Activated CD8-positive, alpha-beta memory T cell treated with anti-CD3 and anti-CD28 coated beads, Interleukin-2, amount 50 U/mL, for 4 hours (primary cell): Measurements from ENCODE around the gene OSMR.
"Not testable (repeated sequence)": the region's sequence is repeated elsewhere in the genome, so short reads cannot be mapped to it uniquely, and the experiment has no call there.

Experiments
- DNase-seq: peaks from one replicate; pipeline ENCODE4 v3.0.0-alpha.2; 2020

Gene OSMR

GRCh38 chr5:38831909-38832308 lies 13.9 kb upstream of the OSMR start:
- no peak for DNase-seq

GRCh38 chr5:38832810-38833209 lies 13.0 kb upstream of the OSMR start:
- no peak for DNase-seq

GRCh38 chr5:38835887-38836286 lies 9.9 kb upstream of the OSMR start:
- no peak for DNase-seq

- no peak for DNase-seq
Measured at GRCh38 chr5:38837416-38837815, 8.4 kb upstream of the OSMR start.

- no peak for DNase-seq
Measured at GRCh38 chr5:38837932-38838331, 7.9 kb upstream of the OSMR start.

- DNase-seq = no peak
Measured at GRCh38 chr5:38843665-38844064, 2.1 kb upstream of the OSMR start.

GRCh38 chr5:38846379-38847011 lies 683 bp downstream of the OSMR start:
- DNase-seq = no peak

- no peak for DNase-seq
Measured at GRCh38 chr5:38847559-38848347, 1.9 kb downstream of the OSMR start.

- no peak for DNase-seq
Measured at GRCh38 chr5:38848637-38849036, 2.8 kb downstream of the OSMR start.

GRCh38 chr5:38851640-38852039 lies 5.8 kb downstream of the OSMR start:
- DNase-seq = not testable (repeated sequence)

- no peak for DNase-seq
Measured at GRCh38 chr5:38853753-38854470, 8.1 kb downstream of the OSMR start.

GRCh38 chr5:38854907-38855306 lies 9.1 kb downstream of the OSMR start:
- no peak for DNase-seq

- DNase-seq = no peak
Measured at GRCh38 chr5:38856660-38857059, 10.8 kb downstream of the OSMR start.

- no peak for DNase-seq
Measured at GRCh38 chr5:38858839-38859238, 13.0 kb downstream of the OSMR start.

GRCh38 chr5:38861986-38862770 lies 16.4 kb downstream of the OSMR start:
- not testable (repeated sequence) for DNase-seq

- DNase-seq = no peak
Measured at GRCh38 chr5:38866362-38867031, 20.7 kb downstream of the OSMR start.

- no peak for DNase-seq
Measured at GRCh38 chr5:38867032-38867398, 21.2 kb downstream of the OSMR start.

- DNase-seq = no peak
Measured at GRCh38 chr5:38867416-38867815, 21.6 kb downstream of the OSMR start.

- no peak for DNase-seq
Measured at GRCh38 chr5:38870595-38870994, 24.8 kb downstream of the OSMR start.

- DNase-seq = no peak
Measured at GRCh38 chr5:38871058-38871605, 25.3 kb downstream of the OSMR start.

- DNase-seq = no peak
Measured at GRCh38 chr5:38871790-38872551, 26.2 kb downstream of the OSMR start.

GRCh38 chr5:38872826-38873225 lies 27.0 kb downstream of the OSMR start:
- no peak for DNase-seq
